HCT116 (cell line): ENCODE measurements around the gene PCGF2. TPM values are rescaled to one million over a fixed set of nuclear protein-coding genes. Genes with fewer than 3 reads are reported as not detected.

ENCODE experiments used
- ATAC-seq: fragments of 200-7000 bp; cut with Tn5 transposase; 2 replicates; pipeline ENCODE4 v1.9.1; 2020; ENCODE audit warnings: mild to moderate bottlenecking, moderate library complexity
- BruUV-seq: library from RNA; stranded (reverse); fragments of 400-500 nt; replicated peaks from 2 replicates; lab custom pipeline; 2021; lab: Mats Ljungman, UMichigan
- CTCF ChIA-PET: fragments of 300-600 bp; sonication (Branson Sonifier 250); formaldehyde crosslinking; loops from one replicate; lab custom pipeline; 2021; ENCODE audit warnings: antibody characterized with exemption; lab: Charles Lee
- POLR2A ChIA-PET: fragments of 300-600, 350-600 bp; sonication (Branson Sonifier 250); formaldehyde crosslinking; loops from one replicate; lab custom pipeline; 2021; ENCODE audit warnings: antibody characterized with exemption; lab: Charles Lee
- RAD21 ChIA-PET, 2 experiments: fragments of 300-600 bp; sonication (Branson Sonifier 250); formaldehyde crosslinking; loops; one replicate each; lab custom pipeline; 2023; ENCODE audit warnings: low total read pairs in 2 of 2; ENCODE audit not compliant: uncharacterized antibody in 2 of 2, unreplicated experiment in 2 of 2, low non-redundant PET in 1 of 2; lab: Charles Lee
- DNase-seq: peaks from one replicate; pipeline ENCODE4 v3.0.0-alpha.2; 2010; ENCODE audit warnings: low read depth, low spot score
- H2AFZ ChIP-seq: fragments of 200-600 bp; shearing (Covaris generic), sonication (generic); 2 replicates; pipeline ENCODE4 v1.6.1; 2017; ENCODE audit warnings: low read depth, mixed run types, mixed read lengths, antibody characterized with exemption, low read length; ENCODE audit not compliant: poor library complexity, severe bottlenecking
- H3K27ac ChIP-seq: 2 replicates; pipeline ENCODE4 v1.5.1; 2012; ENCODE audit warnings: low read depth, low read length
- H3K27me3 ChIP-seq: fragments of 200-600 bp; sonication (generic); 2 replicates; pipeline ENCODE4 v1.6.1; 2016; ENCODE audit warnings: mixed run types, low read length, mixed read lengths; ENCODE audit not compliant: insufficient read depth
- H3K36me3 ChIP-seq, 2 experiments: fragments of 200-500 bp in 1 of 2; fragments of 200-600 bp in 1 of 2; sonication (Bioruptor generic) in 1 of 2; sonication (generic) in 1 of 2; 2 replicates each; pipeline versions ENCODE4 v1.5.1 to v1.6.1; 2014 to 2016; ENCODE audit warnings: low read length in 2 of 2, inconsistent platforms in 1 of 2, mixed read lengths in 1 of 2, mixed run types in 1 of 2; ENCODE audit not compliant: insufficient read depth in 2 of 2, control insufficient read depth in 1 of 2
- H3K4me1 ChIP-seq, 2 experiments: fragments of 200-600 bp in 1 of 2; sonication (generic) in 1 of 2; 2 replicates each; pipeline versions ENCODE4 v1.5.1 to v1.6.1; 2012 to 2017; ENCODE audit warnings: low read length in 2 of 2, inconsistent platforms in 1 of 2, mild to moderate bottlenecking in 1 of 2, mixed read lengths in 1 of 2, mixed run types in 1 of 2, moderate library complexity in 1 of 2; ENCODE audit not compliant: insufficient read depth in 2 of 2, control insufficient read depth in 1 of 2
- H3K4me2 ChIP-seq: fragments of 200-600 bp; sonication (generic); 2 replicates; pipeline ENCODE4 v1.6.1; 2017; ENCODE audit warnings: mixed run types, low read length, mixed read lengths
- H3K4me3 ChIP-seq, 2 experiments: fragments of 200-600 bp in 1 of 2; sonication (generic) in 1 of 2; replicated peaks in 1 of 2; 2 replicates each; pipeline ENCODE4 v1.5.1; 2011 to 2016; ENCODE audit warnings: low read length in 2 of 2, control low read depth in 1 of 2, low read depth in 1 of 2, mild to moderate bottlenecking in 1 of 2, mixed read lengths in 1 of 2, mixed run types in 1 of 2
- H3K79me2 ChIP-seq: fragments of 200-600 bp; sonication (generic); 2 replicates; pipeline ENCODE4 v1.6.1; 2017; ENCODE audit warnings: mild to moderate bottlenecking, mixed run types, low read length, moderate library complexity, mixed read lengths; ENCODE audit not compliant: insufficient read depth
- H3K9ac ChIP-seq: fragments of 200-600 bp; sonication (generic); 2 replicates; pipeline ENCODE4 v1.6.1; 2016; ENCODE audit warnings: low read length, mixed read lengths
- H3K9me2 ChIP-seq: fragments of 200-600 bp; sonication (generic), shearing (Covaris generic); 2 replicates; pipeline ENCODE4 v1.6.1; 2017; ENCODE audit warnings: mixed run types, mild to moderate bottlenecking, moderate library complexity; ENCODE audit not compliant: insufficient read depth
- H3K9me3 ChIP-seq, 2 experiments: fragments of 200-500 bp in 1 of 2; fragments of 200-600 bp in 1 of 2; sonication (Bioruptor generic) in 1 of 2; sonication (generic) in 1 of 2; 2 replicates each; pipeline ENCODE4 v1.6.1; 2014 to 2017; ENCODE audit warnings: low read length in 2 of 2, mixed read lengths in 2 of 2, inconsistent platforms in 1 of 2, low read depth in 1 of 2, mild to moderate bottlenecking in 1 of 2, mixed run types in 1 of 2, moderate library complexity in 1 of 2; ENCODE audit not compliant: control insufficient read depth in 1 of 2, insufficient read depth in 1 of 2
- H4K20me1 ChIP-seq: fragments of 200-600 bp; sonication (generic), shearing (Covaris generic); 2 replicates; pipeline ENCODE4 v1.6.1; 2017; ENCODE audit warnings: mixed run types, mild to moderate bottlenecking, moderate library complexity; ENCODE audit not compliant: insufficient read depth
- POLR2A ChIP-seq: IDR thresholded peaks from 2 replicates; pipeline ENCODE4 v1.7.0; 2011; ENCODE audit warnings: borderline replicate concordance; ENCODE audit not compliant: insufficient read depth, insufficient read length; ENCODE audit errors: extremely low read depth
- REST ChIP-seq: IDR thresholded peaks from 2 replicates; pipeline ENCODE4 v1.6.1; 2012; ENCODE audit warnings: low read depth
- SRF ChIP-seq: IDR thresholded peaks from 2 replicates; pipeline ENCODE4 v1.6.1; 2012; ENCODE audit warnings: low read depth
- TCF7L2 ChIP-seq: IDR thresholded peaks from 2 replicates; pipeline ENCODE4 v1.7.0; 2011; ENCODE audit warnings: borderline replicate concordance, inconsistent platforms; ENCODE audit not compliant: insufficient read depth, insufficient read length; ENCODE audit errors: extremely low read depth
- ZFX ChIP-seq: fragments of 450-650 bp; IDR thresholded peaks from 2 replicates; pipeline ENCODE4 v1.6.1; 2017
- intact Hi-C: fragments of 100-400 bp; cut with micrococcal nuclease; formaldehyde crosslinking; loops from 2 replicates; pipeline ENCODE4 v1.10.0; 2022
- total RNA-seq: library from RNA; stranded (reverse); gene quantifications from one replicate; pipeline ENCODE4 v1.2.1, GENCODE V29; 2021; ENCODE audit not compliant: unreplicated experiment

PCGF2 gene
- total RNA-seq, 1 experiment from 2014 or later = 64.6 TPM

- Histone ChIP-seq H4K20me1 (no peaks in the 10 kb centered on the region), H3K4me2 (no peak overlapping the region), H3K9me2 (no peaks in the 10 kb centered on the region), H3K27ac (no peak overlapping the region), H3K9me3 (no peaks in the 10 kb centered on the region), H3K27me3 (no peaks in the 10 kb centered on the region), H3K79me2 (peaks cover 52% of the 10 kb centered on the region), H3K4me3 (no peak overlapping the region), H3K4me1 (peaks cover 14 to 34% of the 10 kb centered on the region in 2 experiments), H3K36me3 (peaks cover 13 to 43% of the 10 kb centered on the region in 2 experiments; a peak in 3 of 4 replicates), H3K9ac (no peak overlapping the region), H2AFZ (no peak overlapping the region)
- no peak for TF ChIP-seq ZFX
- TF ChIP-seq POLR2A = no peak
- TF ChIP-seq REST = no peak
- no peak for TF ChIP-seq SRF
- TF ChIP-seq TCF7L2 = no peak
- intact Hi-C loops = no loop called here
- POLR2A ChIA-PET = no interaction called here
- ATAC-seq = no peak
- no peak for DNase-seq
- no TSS peak for BruUV-seq
- RAD21 ChIA-PET = no interaction called here
- CTCF ChIA-PET = no interaction called here
Measured at GRCh38 chr17:38707678-38708351, 40.3 kb downstream of the PCGF2 start.
